Esophagus muscularis mucosa (tissue), 4 donors: ENCODE results near the gene AK4.

Experiments used
- CTCF ChIP-seq, 3 experiments: fragments of 200-600 bp in 2 of 3; fragments of 450-650 bp in 1 of 3; sonication (generic) in 2 of 3; IDR thresholded peaks; one replicate each; pipeline ENCODE4 v1.5.1; 2017 to 2019; ENCODE audit warnings: antibody characterized with exemption in 3 of 3, mild to moderate bottlenecking in 2 of 3, moderate library complexity in 1 of 3
- EP300 ChIP-seq: sonication (generic); formaldehyde crosslinking; IDR thresholded peaks from one replicate; pipeline ENCODE4 v1.6.1; 2017; ENCODE audit warnings: antibody characterized with exemption
- POLR2A ChIP-seq: fragments of 450-650 bp; IDR thresholded peaks from one replicate; pipeline ENCODE4 v1.6.1; 2017; ENCODE audit warnings: antibody characterized with exemption, moderate library complexity, mild to moderate bottlenecking, low read depth

DNA sequence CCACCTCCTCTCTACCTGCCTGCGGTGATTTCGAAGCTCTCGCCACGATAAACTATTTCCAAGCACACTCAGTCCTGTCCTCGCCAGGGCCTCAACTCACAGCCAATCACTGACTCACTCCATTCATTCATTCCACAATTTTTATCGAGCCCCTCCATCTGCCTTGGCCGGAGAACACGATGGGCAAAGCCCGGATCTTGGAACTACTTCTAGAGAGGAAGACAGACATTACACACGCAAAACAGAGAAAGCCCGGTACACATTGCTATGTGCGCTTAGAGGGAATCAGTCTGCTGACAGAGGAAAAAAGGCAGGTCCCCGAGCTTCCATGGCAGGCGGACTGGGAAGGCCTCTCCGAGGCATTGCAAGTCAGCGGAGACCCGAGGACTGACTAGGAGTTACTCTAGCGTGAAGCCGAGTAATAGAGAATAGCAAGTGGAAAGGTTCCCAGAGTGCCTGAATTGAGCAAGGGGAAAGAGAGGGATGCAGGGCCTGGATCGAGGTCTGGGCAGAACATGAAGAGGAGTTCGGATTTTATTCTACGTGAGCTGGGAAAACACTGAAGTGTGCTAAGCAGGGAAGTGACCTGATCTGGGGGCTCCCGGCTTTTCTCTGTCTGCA is 107.1 kb downstream of the AK4 start:
- TF ChIP-seq CTCF (IDR thresholded peaks at IDR 0.05), result no peak
- TF ChIP-seq POLR2A, result no peak
- TF ChIP-seq EP300, result no peak
